NCI-H82 treated with DMSO at 0.1 percent for 48 hours (cell line): Measurements from ENCODE around the gene TIMM9.
"Not testable (repeated sequence)": the region's sequence is repeated elsewhere in the genome, so short reads cannot be mapped to it uniquely, and the experiment has no call there.

Source experiments
- DNase-seq: peaks from one replicate; lab custom pipeline; 2025; ENCODE audit not compliant: unreplicated experiment; lab: John Stamatoyannopoulos, UW

The TIMM9 gene

DNA sequence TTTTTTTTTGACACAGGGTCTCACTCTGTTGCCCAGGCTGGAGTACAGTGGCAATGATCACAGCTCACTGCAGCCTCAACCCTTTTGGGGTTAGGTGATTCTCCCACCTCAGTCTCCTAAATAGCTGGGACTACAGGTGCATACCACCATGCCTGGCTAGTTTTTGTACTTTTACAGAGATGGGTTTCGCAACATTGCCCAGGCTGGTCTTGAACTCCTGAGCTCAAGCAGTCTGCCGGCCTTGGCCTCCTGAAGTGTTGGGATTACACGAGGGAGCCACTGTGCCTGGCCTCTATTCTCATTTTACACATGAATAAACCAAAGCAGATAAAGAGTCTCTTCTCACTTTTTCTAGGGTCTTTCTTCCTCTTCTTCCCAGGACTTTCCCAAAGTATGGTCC, 28.4 kb downstream of the TIMM9 start:
- DNase-seq = no peak

GRCh38 chr14:58398495-58398894, 28.8 kb downstream of the TIMM9 start:
- DNase-seq = no peak

DNA sequence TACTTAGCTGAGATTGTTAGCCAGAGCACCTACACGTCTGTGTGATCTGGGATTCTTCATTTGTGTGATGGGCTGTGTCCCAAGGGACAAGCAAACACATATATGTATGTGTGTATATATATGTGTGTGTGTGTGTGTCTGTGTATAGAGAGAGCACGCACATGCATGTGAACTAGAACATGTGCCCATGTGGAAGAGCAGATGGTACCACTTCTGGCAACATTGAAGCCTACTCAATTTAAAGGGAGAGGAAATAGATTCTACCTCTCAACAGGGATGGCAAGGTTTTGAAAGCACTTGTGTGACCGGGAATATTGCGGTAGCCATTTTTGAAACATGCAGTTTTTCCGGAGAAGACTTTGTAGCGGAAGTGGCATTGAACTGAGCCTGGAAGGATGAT, 30.2 kb downstream of the TIMM9 start:
- DNase-seq = no peak

DNA sequence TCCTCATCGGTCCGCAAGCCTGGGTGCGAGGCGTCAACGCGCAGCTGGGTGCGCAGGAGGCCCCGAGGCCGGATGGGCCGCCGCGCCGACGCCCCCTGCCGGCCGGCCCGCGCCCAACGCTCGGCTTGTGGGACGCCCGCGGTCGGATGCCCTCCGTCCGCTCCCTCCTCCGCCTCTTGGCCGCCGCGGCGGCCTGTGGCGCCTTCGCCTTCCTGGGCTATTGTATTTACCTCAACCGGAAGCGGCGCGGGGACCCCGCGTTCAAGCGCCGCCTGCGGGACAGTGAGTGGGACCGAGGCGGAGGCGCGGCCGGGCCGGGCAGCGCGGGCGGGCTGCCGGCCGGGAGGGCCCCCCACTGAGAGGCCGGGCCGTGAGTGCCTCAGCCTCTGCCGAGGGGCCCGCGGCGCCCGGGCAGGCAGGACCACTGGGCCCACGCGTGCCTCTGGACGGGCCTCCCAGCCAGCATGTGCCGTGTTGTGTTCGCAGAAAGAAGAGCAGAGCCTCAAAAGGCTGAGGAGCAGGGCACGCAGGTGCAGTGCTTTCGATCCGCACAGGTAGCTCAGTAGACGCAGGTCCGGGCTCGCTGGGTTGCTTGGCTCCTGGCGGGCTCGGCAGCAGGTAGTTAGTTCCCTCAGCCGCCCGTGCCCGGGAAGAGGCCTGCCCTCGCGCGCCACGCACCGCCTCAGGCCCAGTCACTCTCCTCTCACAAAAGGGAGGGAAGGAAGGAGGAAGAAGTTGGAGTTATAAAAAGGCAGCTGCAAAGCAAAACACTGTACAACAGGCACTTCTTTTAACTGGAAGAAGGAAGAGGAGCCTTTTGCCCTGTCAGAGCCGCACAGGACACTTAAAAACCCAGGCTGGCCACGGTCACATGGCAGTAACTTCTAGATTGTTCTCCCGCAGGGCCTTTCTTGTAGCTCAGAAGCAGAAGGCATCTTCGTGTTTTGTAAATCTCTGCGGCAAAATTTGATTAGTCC, 31.2 kb downstream of the TIMM9 start, which contains the start of gene TOMM20L:
TSS of gene TOMM20L (plus strand) at position 119 of the 977 bp plus-strand sequence. CDS start at position 147, 28 bp downstream.
- no peak for DNase-seq

DNA sequence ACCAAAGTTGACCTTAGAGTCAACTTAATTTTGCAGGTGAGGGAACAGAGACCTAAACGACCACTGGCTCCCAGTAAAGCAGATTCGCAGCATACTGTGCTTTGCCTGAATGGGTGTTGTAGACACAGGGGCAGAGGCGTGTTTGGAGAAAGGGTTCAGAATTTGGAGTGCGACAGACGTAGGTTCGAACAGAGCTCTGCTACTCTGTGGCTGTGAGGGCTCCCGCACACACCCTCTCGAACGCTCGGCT, 31.8 kb downstream of the TIMM9 start:
- no peak for DNase-seq

- no peak for DNase-seq
Measured at GRCh38 chr14:58390830-58391229, 36.5 kb downstream of the TIMM9 start.

DNA sequence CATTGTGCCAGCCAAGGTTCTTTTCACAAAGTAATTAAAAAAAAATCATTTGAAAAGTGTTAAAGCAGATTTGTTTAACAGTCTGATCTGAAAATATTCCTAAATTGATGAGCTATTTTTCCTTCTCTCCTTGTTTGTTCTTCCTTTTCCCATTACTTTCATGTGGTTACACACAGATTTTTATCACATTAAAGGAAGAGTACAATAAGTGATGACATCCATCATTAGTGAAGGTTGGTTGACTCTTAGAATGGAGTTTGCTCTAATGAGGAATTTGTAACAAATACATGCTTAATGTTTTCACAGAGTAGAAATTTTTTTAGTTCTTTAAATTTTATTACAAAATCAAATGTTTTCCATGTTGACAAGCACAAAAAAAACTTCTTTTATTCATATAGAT, 50.5 kb downstream of the TIMM9 start:
- DNase-seq = no peak

GRCh38 chr14:58368956-58369355, 58.4 kb downstream of the TIMM9 start:
- no peak for DNase-seq

GRCh38 chr14:58367296-58367695, 60.0 kb downstream of the TIMM9 start:
- peak; percentile 54 for DNase-seq

DNA sequence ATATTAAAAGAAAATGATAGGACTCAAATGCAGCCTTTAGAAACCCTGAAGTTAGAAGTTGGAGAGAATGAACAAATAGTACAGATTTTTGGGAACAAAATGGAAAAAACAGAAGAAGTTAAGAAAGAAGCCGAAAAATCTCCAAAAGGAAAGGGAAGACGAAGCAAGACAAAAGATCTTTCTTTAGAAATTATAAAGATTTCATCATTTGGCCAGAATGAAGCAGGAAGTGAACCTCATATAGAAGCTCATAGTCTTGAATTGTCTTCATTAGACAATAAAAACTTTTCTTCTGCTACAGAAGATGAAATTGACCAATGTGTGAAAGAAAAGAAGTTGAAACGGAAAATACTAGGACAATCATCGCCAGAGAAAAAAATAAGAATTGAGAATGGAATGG, 63.0 kb downstream of the TIMM9 start:
- DNase-seq = no peak

- DNase-seq = no peak
Measured at GRCh38 chr14:58362798-58363412, 64.4 kb downstream of the TIMM9 start.

DNA sequence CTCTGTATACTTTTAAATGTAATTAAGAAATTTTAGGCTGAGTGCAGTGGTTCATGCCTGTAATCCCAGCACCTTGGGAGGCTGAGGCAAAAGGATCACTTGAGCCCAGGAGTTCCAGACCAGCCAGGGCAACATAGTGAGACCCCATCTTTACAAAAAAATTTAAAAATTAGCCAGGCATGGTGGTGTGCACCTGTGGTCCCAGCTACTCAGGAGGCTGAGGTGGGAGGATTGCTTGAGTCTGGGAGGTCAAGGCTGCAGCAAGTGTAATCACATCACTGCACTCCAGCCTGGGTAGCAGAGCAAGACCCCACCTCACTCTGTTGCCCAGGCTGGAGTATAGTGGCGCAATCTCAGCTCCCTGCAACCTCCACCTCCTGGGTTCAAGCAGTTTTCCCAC, 65.1 kb downstream of the TIMM9 start:
- DNase-seq = not testable (repeated sequence)
